Measurements from ENCODE around the gene PSTPIP1. TPM values are rescaled to one million over a fixed set of nuclear protein-coding genes. Genes with fewer than 3 reads are reported as not detected.

The PSTPIP1 gene
- polyA plus RNA-seq, 1 donor from 2014 or later, result not detected

DNA sequence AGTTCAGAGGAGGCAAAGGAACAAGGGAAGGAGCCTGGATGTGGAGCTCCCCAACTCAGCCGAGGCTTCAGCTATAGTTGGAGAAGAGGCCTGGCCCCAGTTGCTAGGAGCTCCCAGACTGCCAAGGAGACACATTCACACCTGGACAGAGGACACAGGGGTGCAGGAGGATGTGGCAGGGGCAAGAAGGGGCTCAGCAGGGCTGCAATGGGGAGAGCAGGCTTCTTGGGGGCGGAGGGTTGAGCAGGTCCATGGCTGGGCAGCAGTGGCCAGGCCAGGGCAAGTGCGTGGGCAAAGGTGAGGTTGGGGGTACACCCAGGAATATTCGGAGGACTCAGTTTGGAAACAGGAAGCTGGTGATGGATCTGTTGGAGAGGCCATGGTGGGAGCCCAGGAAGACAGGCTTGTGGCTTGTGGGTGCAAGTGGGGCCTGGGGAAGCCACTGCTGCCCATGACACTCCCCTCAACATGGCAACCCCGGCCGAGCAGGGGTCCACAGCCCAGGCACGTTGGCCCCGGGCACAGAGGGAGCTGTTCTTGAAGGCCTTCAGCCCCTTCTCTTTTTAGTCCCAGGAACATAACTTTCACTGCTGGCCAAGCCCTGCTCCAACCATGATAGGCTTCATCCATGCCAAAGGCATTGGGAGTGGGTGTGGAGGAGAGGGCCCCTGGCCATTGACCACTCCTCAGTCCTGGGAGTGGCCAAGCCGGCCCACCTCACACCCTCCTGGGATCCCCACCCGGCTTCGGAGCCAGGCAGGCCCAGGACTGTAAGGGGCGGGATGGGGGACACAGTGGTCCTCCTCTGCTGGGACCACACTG lies 42.7 kb downstream of the PSTPIP1 start:
- Histone ChIP-seq H3K27ac (ENCODE audit: low read length) (no peak overlapping the region), H4K20me1 (ENCODE audit: insufficient read depth) (no peaks in the 10 kb centered on the region), H3K4me3 (ENCODE audit: low read length) (no peak overlapping the region), H3K9me2 (ENCODE audit: insufficient read depth, low read length) (no peaks in the 10 kb centered on the region), H3F3A (ENCODE audit: insufficient read depth, low read length, poor library complexity, severe bottlenecking) (no peaks in the 10 kb centered on the region), H3K36me3 (ENCODE audit: insufficient read depth, low read length) (no peaks in the 10 kb centered on the region), H2AFZ (ENCODE audit: low read depth, low read length) (no peak overlapping the region), H3K9me3 (ENCODE audit: low read length) (no peaks in the 10 kb centered on the region), H3K27me3 (ENCODE audit: insufficient read depth, low read depth, low read length) (no peaks in the 10 kb centered on the region), H3K79me2 (replicated peaks; ENCODE audit: insufficient read depth, low read length) (no peaks in the 10 kb centered on the region), H3K4me2 (ENCODE audit: low read length) (no peak overlapping the region), H3K9ac (ENCODE audit: low read length) (no peak overlapping the region)
- TF ChIP-seq EZH2 (IDR thresholded peaks at IDR 0.05; ENCODE audit: borderline replicate concordance, insufficient read depth, low read length, poor library complexity, severe bottlenecking), result no peak
- TF ChIP-seq TAF1 (IDR thresholded peaks at IDR 0.05; ENCODE audit: low read depth), result no peak
- no peak for TF ChIP-seq MXI1 (conservative IDR thresholded peaks at IDR 0.05; ENCODE audit: poor library complexity, severe bottlenecking)
- TF ChIP-seq POLR2AphosphoS5 (IDR thresholded peaks at IDR 0.05), result no peak
- no peak for TF ChIP-seq EP300 (conservative IDR thresholded peaks at IDR 0.05; ENCODE audit: poor library complexity, severe bottlenecking)
- no peak for TF ChIP-seq RAD21 (conservative IDR thresholded peaks at IDR 0.05)
- TF ChIP-seq SMC3 (conservative IDR thresholded peaks at IDR 0.05; ENCODE audit: poor library complexity), result no peak
- TF ChIP-seq, protein P1, sequence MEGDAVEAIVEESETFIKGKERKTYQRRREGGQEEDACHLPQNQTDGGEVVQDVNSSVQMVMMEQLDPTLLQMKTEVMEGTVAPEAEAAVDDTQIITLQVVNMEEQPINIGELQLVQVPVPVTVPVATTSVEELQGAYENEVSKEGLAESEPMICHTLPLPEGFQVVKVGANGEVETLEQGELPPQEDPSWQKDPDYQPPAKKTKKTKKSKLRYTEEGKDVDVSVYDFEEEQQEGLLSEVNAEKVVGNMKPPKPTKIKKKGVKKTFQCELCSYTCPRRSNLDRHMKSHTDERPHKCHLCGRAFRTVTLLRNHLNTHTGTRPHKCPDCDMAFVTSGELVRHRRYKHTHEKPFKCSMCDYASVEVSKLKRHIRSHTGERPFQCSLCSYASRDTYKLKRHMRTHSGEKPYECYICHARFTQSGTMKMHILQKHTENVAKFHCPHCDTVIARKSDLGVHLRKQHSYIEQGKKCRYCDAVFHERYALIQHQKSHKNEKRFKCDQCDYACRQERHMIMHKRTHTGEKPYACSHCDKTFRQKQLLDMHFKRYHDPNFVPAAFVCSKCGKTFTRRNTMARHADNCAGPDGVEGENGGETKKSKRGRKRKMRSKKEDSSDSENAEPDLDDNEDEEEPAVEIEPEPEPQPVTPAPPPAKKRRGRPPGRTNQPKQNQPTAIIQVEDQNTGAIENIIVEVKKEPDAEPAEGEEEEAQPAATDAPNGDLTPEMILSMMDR (IDR thresholded peaks at IDR 0.05; ENCODE audit: poor library complexity, severe bottlenecking), result no peak
- no peak for TF ChIP-seq REST (IDR thresholded peaks at IDR 0.05; ENCODE audit: borderline replicate concordance)

DNA sequence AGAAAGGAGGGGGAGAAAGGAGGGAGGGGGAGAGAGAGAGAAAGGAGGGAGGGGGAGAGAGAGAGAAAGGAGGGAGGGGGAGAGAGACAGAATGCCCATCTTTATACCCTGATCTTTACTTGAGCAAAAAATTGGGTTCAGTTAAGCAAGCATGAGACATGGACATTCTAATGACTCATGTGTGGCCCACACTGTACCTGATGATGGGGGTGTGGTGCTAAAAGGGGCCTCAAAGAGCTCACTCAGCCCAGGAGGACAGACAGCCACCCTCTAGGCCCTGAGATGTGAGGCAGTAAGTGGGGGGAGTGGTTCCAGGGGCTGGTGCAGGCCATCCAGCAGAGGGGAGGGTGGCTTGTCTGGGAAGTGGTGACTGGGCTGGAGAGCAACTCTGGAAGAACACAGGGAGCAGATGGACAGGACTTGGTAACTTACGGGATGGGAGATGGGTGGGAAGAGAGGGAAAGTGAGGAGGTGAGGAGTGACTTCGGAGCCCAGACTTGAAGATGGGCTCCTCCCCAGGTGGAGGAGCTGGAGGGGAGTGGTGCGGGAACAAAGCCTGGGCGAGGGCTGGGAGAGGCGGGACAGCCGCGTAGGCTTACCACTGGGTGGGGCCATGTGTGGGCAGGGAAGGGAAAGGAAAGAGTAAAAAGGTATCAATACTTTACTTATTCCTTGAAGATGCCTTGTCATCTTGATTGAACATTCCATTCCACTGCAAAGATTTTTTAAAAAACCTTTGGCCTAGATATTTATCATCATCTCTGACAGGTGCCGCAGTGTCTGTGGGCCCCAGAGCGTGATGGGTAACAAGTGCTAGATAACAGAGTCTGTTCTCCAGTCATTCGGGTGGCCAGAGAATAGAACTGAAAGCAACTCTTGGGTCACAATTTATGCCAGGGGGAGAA lies 43.6 kb downstream of the PSTPIP1 start:
- Histone ChIP-seq H3K9ac (ENCODE audit: low read length) (no peak overlapping the region), H3K4me2 (ENCODE audit: low read length) (no peak overlapping the region), H3F3A (ENCODE audit: insufficient read depth, low read length, poor library complexity, severe bottlenecking) (no peaks in the 10 kb centered on the region), H3K4me3 (ENCODE audit: low read length) (no peak overlapping the region), H3K27ac (ENCODE audit: low read length) (no peak overlapping the region), H3K36me3 (ENCODE audit: insufficient read depth, low read length) (peaks cover under 1% of the 10 kb centered on the region), H4K20me1 (ENCODE audit: insufficient read depth) (no peaks in the 10 kb centered on the region), H3K79me2 (replicated peaks; ENCODE audit: insufficient read depth, low read length) (no peaks in the 10 kb centered on the region), H3K27me3 (ENCODE audit: insufficient read depth, low read depth, low read length) (no peaks in the 10 kb centered on the region), H2AFZ (ENCODE audit: low read depth, low read length) (no peak overlapping the region), H3K9me3 (ENCODE audit: low read length) (no peaks in the 10 kb centered on the region), H3K9me2 (ENCODE audit: insufficient read depth, low read length) (no peaks in the 10 kb centered on the region)
- TF ChIP-seq RAD21 (conservative IDR thresholded peaks at IDR 0.05), result no peak
- TF ChIP-seq, protein P1 (IDR thresholded peaks at IDR 0.05; ENCODE audit: poor library complexity, severe bottlenecking), result no peak
- TF ChIP-seq REST (IDR thresholded peaks at IDR 0.05; ENCODE audit: borderline replicate concordance), result no peak
- TF ChIP-seq TAF1 (IDR thresholded peaks at IDR 0.05; ENCODE audit: low read depth), result no peak
- no peak for TF ChIP-seq SMC3 (conservative IDR thresholded peaks at IDR 0.05; ENCODE audit: poor library complexity)
- no peak for TF ChIP-seq POLR2AphosphoS5 (IDR thresholded peaks at IDR 0.05)
- no peak for TF ChIP-seq EP300 (conservative IDR thresholded peaks at IDR 0.05; ENCODE audit: poor library complexity, severe bottlenecking)
- no peak for TF ChIP-seq EZH2 (IDR thresholded peaks at IDR 0.05; ENCODE audit: borderline replicate concordance, insufficient read depth, low read length, poor library complexity, severe bottlenecking)
- no peak for TF ChIP-seq MXI1 (conservative IDR thresholded peaks at IDR 0.05; ENCODE audit: poor library complexity, severe bottlenecking)

All from neural cell (in vitro differentiated cells).